KOPT-K1 (cell line): ENCODE measurements around the gene MYO1F.
"Not testable (repeated sequence)": the region's sequence is repeated elsewhere in the genome, so short reads cannot be mapped to it uniquely, and the experiment has no call there.

Experiments used
- H3K27ac ChIP-seq: fragments of 200-600 bp; sonication (generic); 2 replicates; pipeline ENCODE4 v1.5.1; 2016; ENCODE audit warnings: antibody characterized with exemption, mild to moderate bottlenecking, low read depth, low read length; ENCODE audit not compliant: poor library complexity, severe bottlenecking
- H3K36me3 ChIP-seq: fragments of 200-600 bp; sonication (generic); 2 replicates; pipeline ENCODE4 v1.5.1; 2017; ENCODE audit warnings: antibody characterized with exemption, mild to moderate bottlenecking, low read length, moderate library complexity; ENCODE audit not compliant: insufficient read depth
- H3K9me3 ChIP-seq: fragments of 200-600 bp; sonication (generic); 2 replicates; pipeline ENCODE4 v1.5.1; 2017; ENCODE audit warnings: antibody characterized with exemption, low read length, mild to moderate bottlenecking; ENCODE audit not compliant: insufficient read depth, poor library complexity, severe bottlenecking

The MYO1F gene

GRCh38 chr19:8577247-8577646 lies at the start of gene MYO1F:
MYO1F (minus strand) TSS chr19:8577442; CDS start chr19:8577309, 133 bp downstream.
- Histone ChIP-seq H3K36me3 (no peaks in the 10 kb centered on the region), H3K27ac (peak within 1 kb of the TSS; percentile 19), H3K9me3 (no peaks in the 10 kb centered on the region)

DNA sequence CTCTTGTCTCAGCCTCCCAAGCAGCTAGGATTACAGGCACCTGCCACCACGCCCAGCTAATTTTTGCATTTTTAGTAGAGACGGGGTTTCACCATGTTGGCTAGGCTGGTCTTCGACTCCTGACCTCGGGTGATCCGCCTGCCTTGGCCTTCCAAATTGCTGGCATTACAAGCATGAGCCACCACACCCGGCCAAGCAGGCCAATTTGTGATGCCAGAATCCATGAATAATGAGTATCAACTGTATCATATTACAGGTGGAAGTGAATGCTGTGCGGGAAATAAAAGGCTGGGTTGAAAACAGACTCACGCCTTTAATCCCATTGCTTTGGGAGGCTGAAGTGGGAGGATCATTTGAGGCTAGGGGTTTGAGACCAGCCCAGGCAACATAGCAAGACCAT lies 49.6 kb upstream of the MYO1F start:
- no peaks in the 10 kb centered on the region for H3K36me3 ChIP-seq
- no peaks in the 10 kb centered on the region for H3K9me3 ChIP-seq
- no peak overlapping the region for H3K27ac ChIP-seq

DNA sequence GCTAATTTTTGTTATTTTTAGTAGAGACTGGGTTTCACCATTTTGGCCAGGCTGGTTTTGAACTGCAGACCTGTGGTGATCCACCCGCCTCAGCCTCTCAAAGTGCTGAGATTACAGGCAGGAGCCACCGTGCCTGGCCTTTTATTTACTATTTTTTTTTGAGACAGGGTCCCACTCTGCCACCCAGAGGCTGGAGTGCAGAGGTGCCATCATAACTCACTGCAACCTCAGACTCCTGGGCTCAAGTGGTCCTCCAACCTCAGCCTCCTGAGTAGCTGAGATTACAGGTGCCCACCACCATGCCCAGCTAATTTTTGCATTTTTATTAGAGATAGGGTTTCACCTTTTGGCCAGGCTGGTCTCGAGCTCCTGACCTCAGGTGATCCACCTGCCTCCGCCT lies 45.6 kb upstream of the MYO1F start:
- H3K27ac ChIP-seq, H3K36me3 ChIP-seq, H3K9me3 ChIP-seq: not testable (repeated sequence)

DNA sequence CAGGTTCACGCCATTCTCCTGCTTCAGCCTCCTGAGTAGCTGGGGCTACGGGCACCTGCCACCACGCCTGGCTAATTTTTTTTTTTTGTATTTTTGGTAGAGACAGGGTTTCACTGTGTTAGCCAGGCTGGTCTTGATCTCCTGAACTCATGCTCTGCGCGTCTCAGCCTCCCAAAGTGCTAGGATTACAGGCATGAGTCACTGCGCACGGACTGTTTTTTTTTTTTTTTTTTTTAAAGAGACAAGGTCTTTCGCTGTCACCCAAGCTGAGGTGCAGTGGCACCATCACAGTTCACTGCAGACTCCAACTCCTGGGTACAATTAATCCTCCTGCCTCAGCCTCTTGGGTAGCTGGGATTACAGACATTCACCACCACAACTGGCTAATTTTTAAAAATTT lies 41.5 kb upstream of the MYO1F start:
- H3K27ac ChIP-seq = no peak overlapping the region
- H3K9me3 ChIP-seq = no peaks in the 10 kb centered on the region
- no peaks in the 10 kb centered on the region for H3K36me3 ChIP-seq

DNA sequence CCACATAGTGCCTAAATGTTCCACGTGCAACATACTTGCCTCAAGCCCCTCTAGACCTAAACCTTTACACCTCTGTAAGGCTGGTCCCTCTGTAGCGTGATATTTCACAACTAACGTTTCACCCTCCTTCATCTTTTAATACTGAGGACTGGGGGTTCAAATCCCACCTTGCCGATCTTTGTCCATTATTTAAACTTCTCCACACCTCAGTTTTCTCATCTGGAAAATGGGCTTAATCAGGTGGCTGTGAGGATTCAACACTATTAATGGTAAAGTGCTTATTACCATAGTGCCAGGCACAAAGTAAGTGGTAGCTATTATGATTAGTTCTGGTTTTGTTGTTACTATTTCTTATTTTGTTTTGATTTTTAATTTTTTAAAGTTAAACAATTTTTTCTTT lies 40.7 kb upstream of the MYO1F start:
- Histone ChIP-seq H3K36me3 (no peaks in the 10 kb centered on the region), H3K27ac (no peak overlapping the region), H3K9me3 (no peaks in the 10 kb centered on the region)

GRCh38 chr19:8617325-8617724 lies 40.1 kb upstream of the MYO1F start:
- not testable (repeated sequence) for H3K36me3 ChIP-seq, H3K9me3 ChIP-seq, H3K27ac ChIP-seq

- Histone ChIP-seq H3K27ac (no peak overlapping the region), H3K36me3 (no peaks in the 10 kb centered on the region), H3K9me3 (no peaks in the 10 kb centered on the region)
Observed at GRCh38 chr19:8616861-8617260, 39.6 kb upstream of the MYO1F start.

- Histone ChIP-seq H3K9me3 (no peaks in the 10 kb centered on the region), H3K27ac (no peak overlapping the region), H3K36me3 (no peaks in the 10 kb centered on the region)
Observed at GRCh38 chr19:8615813-8616596, 38.8 kb upstream of the MYO1F start.

DNA sequence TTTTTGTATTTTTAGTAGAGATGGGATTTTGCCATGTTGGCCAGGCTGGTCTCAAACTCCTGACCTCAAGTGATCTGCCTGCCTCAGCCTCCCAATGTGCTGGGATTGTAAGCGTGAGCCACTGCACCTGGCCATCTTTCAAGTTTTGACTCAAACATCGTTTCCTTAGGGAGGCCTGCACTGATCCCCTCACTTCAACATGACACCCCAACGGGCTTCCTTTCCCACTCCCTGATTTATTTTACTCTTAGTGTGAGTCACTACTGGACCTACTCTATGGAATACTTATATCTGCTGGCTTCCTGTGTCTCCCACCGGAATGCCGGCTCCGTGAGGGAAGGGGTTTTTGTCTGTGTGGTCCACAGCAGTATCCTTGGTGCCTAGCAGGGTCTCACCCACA lies 37.8 kb upstream of the MYO1F start:
- H3K27ac ChIP-seq = no peak overlapping the region
- H3K9me3 ChIP-seq = no peaks in the 10 kb centered on the region
- no peaks in the 10 kb centered on the region for H3K36me3 ChIP-seq

DNA sequence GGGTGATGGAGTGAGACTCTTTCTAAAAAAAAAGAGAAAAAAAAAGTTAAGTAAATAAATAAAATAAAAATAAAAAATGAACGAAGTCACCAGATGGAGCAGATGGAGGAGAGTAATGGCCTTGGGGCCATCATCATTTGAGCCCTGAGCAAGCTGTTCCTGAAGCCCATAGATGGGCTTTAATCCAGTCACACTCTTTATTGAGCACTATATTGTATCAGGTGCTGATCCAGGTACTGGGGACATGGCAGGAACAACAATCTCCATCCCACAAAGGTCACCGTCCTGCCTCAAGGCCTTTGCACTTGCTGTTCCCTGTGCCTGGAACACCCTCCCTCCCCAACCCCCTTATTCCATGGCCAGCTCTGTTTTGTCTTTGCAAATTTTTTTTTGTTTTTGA lies 37.2 kb upstream of the MYO1F start:
- Histone ChIP-seq H3K36me3 (no peaks in the 10 kb centered on the region), H3K27ac (no peak overlapping the region), H3K9me3 (no peaks in the 10 kb centered on the region)

- H3K9me3 ChIP-seq = no peaks in the 10 kb centered on the region
- no peaks in the 10 kb centered on the region for H3K36me3 ChIP-seq
- H3K27ac ChIP-seq = no peak overlapping the region
Observed at GRCh38 chr19:8612807-8613171, 35.5 kb upstream of the MYO1F start.

DNA sequence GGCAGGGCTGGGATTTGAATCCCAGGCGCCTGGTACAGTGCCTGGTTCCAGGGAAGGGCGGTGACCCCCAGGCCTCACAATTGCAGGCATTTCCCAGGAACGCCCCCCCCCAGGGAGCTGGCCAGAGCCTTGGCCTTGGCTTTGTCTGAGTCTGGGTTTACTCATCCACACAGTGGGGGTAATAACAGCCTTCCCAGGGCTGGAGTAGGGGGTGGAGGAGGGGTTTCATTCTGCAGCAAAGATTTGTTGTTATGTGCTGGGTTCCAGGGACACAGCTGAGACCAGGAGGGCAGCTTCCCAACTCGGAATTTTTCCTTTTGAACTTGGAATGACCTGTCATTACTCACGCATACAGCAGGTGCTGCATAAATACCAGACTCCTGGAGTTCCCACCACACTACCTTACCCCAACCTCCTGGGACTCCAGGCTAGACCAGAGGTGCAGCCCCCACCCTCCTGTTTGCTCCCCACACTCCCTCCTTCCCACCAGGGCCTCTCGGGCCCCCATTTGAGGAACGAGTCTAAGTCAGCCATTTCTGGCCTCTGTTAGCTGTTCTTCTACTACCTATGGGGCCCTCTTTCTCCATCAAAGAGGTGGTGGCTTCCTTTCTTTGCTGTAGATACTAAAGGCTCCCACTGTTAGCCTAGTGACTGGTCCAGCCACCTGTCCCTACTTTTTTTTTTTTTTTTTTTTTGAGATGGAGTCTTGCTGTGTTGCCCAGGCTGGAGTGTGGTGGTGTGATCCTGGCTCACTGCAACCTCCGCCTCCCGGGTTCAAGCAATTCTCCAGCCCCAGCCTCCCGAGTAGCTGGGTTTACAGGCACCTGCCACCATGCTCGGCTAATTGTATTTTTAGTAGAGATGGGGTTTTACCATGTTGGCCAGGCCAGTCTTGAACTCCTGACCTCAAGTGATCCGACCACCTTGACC lies 34.9 kb upstream of the MYO1F start:
- H3K27ac ChIP-seq = peak overlapping the region; percentile 50
- no peaks in the 10 kb centered on the region for H3K36me3 ChIP-seq
- H3K9me3 ChIP-seq = no peaks in the 10 kb centered on the region

- H3K27ac ChIP-seq = peak overlapping the region; percentile 50
- H3K9me3 ChIP-seq = no peaks in the 10 kb centered on the region
Observed at GRCh38 chr19:8611391-8611876, 34.2 kb upstream of the MYO1F start.

GRCh38 chr19:8610936-8611300 lies 33.7 kb upstream of the MYO1F start:
- H3K36me3 ChIP-seq = no peaks in the 10 kb centered on the region
- H3K27ac ChIP-seq = peak overlapping the region; percentile 67
- no peaks in the 10 kb centered on the region for H3K9me3 ChIP-seq

More at GRCh38 chr19:8611391-8611876, 34.2 kb upstream of the MYO1F start:
- H3K36me3 ChIP-seq = no peaks in the 10 kb centered on the region
